HG03432 (cell line): ENCODE data around the gene MAGI2.

Source experiments
- ATAC-seq: cut with Tn5 transposase; IDR thresholded peaks from one replicate; pipeline ENCODE4 v1.9.1; 2021; ENCODE audit warnings: mild to moderate bottlenecking, moderate library complexity; ENCODE audit not compliant: unreplicated experiment

The MAGI2 gene

DNA sequence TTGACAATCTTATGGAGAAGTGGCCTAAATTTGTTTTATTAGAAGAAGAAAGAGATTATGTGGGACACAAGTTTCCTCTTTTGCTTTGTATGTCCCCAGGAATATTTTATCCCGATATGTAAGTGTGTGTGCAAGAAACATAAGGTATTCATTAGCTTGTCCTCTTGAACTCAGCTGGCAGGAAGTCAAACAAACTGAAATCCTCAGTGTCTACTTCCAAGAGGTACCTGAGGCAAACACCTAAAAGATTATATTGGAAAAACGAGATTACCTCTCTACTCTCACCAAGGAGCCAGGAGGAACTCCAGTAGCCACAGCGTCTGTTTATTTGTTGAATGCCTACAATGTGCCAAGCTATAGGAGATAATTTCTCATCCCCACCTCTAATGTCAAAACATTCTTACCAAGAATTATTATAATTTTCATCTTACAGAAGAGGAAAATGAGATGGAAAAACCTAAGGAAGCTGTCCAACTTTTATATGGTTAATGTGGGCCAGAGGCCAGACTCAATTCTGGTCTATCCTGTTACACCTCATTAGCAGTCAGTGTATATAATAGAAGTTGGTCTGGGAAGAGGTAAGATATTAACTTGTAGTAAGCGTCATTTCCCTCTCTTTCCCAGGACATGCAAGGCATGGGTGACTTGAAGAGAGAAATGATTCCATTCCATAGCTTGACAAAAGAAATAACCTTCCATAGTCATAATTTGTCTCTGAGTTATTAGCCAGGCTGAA is 692.7 kb downstream of the MAGI2 start:
- ATAC-seq: no peak

- no peak for ATAC-seq
Measured at GRCh38 chr7:78752554-78752953, 700.9 kb downstream of the MAGI2 start.

DNA sequence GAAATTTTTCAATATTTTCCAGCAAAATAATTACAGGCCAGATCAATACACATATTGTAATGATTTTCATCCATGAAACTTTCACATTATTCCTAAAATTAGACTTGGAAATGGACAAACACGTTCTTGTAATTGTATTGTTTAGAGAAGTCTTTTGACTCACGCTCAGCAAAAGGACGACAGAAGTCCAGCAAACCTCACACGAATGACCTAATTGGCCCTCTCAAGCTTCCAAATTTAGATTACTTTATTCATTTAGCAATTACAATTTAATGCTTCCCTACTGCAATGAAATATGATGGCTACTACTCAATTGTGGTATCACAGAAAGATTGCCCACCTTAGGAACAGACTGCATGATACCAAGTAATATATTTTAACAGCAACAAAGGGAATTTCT is 702.2 kb downstream of the MAGI2 start:
- ATAC-seq: no peak

GRCh38 chr7:78749052-78749746 is 704.3 kb downstream of the MAGI2 start:
- no peak for ATAC-seq

GRCh38 chr7:78747592-78747991 is 705.9 kb downstream of the MAGI2 start:
- ATAC-seq: no peak

DNA sequence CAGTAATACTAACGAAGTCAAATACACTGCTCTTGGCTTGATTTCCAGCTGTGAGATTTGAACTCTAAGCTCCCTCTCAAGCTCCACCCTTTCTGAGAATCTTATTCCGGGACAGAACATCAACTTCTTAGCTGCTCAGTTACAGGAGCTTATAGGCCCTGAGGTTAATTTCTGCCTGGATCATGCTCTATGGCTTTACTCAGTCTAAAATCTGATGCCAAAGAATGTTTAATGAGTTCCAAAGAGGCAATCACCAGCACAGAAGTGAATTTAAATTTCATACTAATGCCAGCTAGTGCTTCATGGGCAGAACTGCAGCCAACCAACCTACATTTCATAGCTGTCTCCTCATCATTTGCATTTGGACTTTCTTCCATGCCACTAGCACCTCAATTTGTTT is 707.2 kb downstream of the MAGI2 start:
- ATAC-seq: no peak

GRCh38 chr7:78742694-78743093 is 710.8 kb downstream of the MAGI2 start:
- no peak for ATAC-seq

DNA sequence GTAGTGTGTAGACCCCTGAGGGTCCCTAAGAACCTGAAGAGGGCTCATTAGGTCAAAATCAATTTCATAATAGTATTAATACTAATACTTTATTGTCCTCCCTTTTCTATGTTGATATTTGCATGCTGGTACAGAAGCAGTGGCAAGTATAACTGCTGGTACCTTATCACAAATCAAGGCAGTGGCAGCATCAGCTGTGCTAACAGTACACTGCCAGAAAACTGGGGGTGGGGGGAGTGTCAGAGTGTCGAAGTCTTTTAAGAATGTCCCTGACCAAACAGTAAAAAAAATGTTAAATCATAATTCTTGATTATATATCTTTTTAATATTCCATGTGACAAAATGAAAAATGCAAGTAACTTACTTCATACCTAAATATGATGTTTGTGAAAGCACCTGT is 716.9 kb downstream of the MAGI2 start:
- no peak for ATAC-seq

DNA sequence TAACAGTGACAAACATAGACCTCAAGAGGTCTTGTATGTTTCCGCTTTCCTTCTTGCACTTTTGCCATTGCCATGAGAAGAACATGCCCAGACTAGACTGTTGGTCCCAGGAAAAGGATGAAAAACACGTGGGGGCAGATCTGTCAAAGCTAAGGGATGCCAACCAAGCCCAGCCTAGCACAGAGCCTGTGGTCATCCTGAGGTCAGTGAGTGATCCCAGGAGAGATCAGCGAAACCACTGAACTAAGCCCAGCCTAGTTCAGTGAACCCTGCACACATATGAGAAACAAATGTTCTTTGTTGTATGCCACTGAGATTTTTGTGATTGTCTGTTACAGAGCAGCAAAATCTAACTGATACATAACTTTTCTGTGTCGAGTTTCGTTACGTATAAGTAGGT is 718.8 kb downstream of the MAGI2 start:
- ATAC-seq: peak; percentile 88

DNA sequence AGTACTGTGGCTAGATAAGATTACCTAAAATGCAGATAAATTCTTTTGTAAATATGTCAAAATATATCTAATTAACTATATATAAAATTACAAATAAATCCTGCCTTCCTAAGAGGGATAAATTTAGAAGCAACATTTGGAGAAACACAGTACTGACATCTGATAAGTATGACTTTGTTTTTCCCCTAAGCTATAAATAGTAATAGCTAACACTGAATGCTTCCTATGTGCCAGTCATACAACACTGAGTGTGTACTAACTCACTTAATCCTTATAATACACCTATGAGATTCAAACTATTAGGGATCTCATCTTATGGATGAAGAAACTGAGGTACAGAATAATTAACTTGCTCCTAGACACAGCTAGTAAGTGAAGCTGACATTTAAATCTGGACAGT is 733.4 kb downstream of the MAGI2 start:
- no peak for ATAC-seq

- ATAC-seq: no peak
Measured at GRCh38 chr7:78718212-78718611, 735.3 kb downstream of the MAGI2 start.

DNA sequence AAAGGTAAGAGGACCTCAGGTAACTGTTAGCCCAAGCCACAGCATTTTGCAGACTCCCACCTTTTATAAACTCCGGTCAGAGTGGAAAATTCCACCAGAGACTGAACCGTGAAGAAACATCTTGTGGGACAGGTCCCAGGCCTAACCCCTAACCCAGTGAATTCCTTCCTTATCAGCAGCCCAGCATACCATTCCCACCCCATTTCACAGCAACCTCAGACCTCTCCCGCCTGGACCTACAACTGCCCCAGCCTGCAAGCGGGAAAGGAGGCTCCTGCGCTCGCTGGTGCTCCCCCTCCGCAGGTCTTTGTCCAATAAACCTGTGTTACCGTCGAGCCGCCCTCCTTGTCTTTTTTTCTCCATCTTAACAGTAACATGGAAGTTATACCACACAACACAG is 736.6 kb downstream of the MAGI2 start:
- no peak for ATAC-seq

DNA sequence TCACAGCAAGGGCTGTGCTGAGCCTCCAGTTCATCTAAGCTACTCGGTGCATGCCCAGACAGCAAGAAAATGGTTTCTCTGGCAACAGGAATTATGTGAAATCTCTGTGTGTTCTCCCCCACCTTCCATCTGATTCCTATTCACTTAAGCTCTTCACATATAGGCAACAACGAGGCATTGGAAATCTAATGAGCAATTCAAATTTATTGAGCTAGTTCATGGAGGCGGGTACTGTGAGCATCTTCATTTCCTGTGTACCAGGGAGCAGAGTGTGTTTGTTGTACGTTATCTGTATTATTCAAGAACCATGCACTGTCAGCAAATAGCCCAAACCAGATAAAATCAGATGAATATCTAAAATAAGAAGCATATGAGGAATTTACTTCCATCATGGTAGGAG is 739.1 kb downstream of the MAGI2 start:
- ATAC-seq: no peak

GRCh38 chr7:78712111-78712510 is 741.4 kb downstream of the MAGI2 start:
- no peak for ATAC-seq

DNA sequence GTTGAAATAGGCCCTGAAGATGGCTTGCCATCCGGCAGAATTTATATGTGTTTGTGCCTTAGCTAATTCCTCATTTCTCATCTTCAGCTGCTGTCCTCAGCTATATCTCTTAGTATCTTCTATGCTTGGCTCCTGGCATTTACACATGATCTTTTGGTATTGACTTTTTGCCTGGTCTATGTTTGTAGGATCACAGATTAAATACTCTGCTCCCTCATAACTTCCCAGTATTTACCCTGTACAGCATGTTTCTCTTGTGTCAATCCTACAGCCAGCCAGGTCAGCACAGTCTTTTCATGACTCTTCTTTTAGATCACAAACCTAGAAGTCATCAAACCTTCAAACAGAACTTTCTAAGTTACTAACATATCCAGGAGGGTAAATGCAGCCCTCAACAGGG is 743.8 kb downstream of the MAGI2 start:
- no peak for ATAC-seq

DNA sequence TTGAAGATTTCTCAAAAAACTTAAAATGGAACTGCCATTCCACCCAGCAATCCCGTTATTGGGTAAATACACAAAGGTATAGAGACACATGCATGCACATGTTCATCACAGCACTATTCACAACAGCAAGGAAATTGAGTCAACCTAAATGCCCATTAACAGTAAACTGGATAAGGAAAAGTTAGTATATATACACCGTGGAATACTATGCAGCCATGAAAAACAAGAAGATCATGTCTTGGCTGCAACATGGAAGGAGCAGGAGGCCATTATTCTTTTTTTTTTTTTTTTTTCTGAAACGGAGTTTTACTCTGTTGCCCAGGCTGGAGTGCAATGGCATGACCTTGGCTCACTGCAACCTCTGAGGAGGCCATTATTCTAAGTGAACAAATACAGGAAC is 749.0 kb downstream of the MAGI2 start:
- no peak for ATAC-seq

DNA sequence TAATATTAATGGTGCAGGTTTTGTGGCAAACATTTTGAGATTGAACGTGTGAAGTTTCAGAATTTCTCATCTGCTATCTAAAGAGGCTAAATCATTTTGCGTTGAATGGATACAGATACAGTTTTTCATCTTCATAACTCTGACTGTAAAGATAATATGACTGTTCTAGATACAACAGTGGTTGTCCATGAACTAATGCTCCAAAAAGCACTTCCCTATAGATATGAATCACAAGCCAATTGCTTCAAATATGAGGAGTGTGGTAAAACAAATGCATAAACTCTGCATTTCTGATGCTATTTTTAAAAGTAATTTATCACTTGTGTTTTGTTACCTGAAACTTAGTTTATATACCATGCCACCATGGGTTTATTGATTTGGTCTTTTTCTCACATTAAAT is 750.1 kb downstream of the MAGI2 start:
- no peak for ATAC-seq

DNA sequence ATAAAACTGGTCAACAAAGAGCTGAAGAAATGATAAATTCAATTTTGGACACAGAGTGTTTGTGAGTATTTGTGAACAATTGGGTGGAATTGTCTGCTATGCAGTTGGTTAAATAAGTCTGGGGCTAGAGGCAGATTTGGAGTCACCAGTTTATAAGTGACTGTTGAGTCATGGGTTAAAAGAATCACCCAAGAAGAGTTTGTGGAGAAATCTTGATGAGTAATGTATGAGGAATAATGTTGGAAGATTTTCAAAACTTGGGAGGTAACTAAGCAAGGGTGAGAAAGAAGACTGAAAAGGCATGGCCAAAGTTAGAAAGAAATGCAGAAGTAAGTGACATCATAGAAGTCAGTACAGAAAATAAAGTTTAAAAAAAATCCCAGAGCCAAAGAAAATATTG is 750.7 kb downstream of the MAGI2 start:
- no peak for ATAC-seq

DNA sequence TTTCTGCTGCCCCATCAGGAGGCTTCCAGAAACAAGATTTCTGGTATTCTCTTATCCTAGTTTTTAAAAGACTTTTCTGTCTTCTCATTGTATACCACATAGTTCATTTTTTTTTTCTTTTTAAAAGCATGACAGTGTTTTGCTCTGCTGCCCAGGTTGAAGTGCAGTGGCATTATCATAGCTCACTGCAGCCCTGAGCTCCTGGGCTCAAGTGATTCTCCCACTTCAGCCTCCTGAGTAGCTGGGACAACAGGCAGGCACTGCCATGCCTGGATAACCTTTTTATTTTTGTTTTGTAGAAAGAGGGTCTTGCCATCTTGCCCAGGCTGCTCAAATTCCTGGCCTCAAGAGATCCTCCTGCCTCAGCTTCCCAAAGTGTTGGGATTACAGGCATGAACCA is 757.6 kb downstream of the MAGI2 start:
- no peak for ATAC-seq

DNA sequence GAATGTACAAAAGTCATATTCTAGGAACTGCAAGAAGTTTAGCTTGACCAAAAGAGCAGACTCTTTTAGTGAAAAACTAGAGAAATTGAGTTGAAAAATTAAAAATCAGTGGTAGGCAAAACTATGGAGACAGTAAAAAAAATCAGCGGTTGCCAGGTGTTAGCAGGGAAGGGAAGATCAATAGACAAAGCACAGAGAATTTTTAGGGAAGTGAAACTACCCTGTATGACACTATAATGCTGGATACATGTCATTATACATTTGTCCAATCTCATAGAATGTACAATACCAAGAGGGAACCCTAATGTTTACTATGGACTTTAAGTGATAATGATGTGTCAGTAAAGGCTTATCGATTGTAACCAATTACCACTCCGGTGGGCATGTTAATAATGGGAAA is 761.9 kb downstream of the MAGI2 start:
- ATAC-seq: peak; percentile 42

DNA sequence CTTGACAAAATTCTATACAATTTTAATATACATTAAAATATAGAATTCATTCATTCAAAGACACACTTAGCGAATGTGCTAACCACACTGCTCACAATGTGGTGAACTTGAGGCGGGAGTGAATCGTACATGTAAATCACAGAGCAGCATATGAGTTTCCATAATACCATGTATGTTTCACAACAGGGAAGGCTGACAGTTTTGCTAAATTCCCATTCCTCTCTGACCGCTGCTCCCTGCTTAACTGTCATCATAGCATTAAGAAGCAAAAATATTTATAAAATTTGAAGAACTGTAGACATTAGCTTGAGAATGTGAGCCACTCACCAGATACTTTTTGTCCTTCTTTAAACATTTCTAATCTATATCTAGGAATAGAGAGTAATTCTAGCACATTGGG is 763.3 kb downstream of the MAGI2 start:
- ATAC-seq: no peak

DNA sequence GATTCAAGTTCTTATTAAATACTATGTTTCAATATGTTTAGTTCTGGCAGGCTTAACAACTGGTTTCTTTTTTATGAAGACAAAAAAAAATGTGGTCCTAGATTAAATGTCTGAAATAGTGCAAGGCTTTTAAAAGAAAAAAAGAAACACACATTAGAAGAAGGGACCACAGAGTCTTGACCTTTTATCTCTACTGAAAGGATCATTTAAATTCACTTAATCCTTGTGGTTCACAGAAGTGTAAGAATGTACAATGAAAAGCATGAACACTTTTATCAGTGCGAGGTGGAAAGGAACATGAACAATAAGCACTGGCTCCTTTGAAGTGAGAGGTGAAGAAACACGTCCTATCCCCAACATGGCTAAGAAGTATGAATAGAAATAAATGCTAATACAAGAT is 765.1 kb downstream of the MAGI2 start:
- ATAC-seq: no peak

GRCh38 chr7:78686189-78686588 is 767.3 kb downstream of the MAGI2 start:
- no peak for ATAC-seq
